Measurements from ENCODE around the gene NPHP1. TPM values are rescaled to one million over a fixed set of nuclear protein-coding genes. Genes with fewer than 3 reads are reported as not detected.

The NPHP1 gene
- total and polyA plus RNA-seq, 2 donors from 2014 or later: 11.8 to 18.3 TPM

DNA sequence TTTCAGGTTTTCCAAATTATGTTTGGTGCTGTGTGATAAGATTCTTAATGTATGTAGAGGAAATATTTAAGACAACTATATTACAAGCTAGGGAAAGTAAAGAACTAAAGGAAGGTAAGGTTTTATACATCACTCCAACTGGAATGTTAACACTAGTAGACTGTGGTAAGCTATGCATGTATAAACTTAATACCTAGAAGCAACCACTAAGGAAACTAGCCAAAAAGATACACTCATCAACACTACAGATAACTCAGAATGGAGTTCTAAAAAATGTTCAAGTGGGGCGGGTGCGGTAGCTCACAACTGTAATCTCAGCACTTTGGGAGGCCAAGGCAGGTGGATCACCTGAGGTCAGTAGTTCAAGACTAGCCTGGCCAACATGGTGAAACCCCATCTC, 51.4 kb downstream of the NPHP1 start:
- H3K27me3 ChIP-seq (ENCODE audit: control insufficient read depth, insufficient read depth, low read length): no peaks in the 10 kb centered on the region
- H3K4me3 ChIP-seq (ENCODE audit: low read length in 3 of 3): no peak overlapping the region
- no peaks in the 10 kb centered on the region for H3K4me1 ChIP-seq (ENCODE audit: control insufficient read depth in 2 of 3, insufficient read depth in 2 of 3, low read depth in 1 of 3, low read length in 3 of 3)
- no peaks in the 10 kb centered on the region for H3K36me3 ChIP-seq (ENCODE audit: control insufficient read depth in 2 of 3, insufficient read depth in 3 of 3, low read length in 3 of 3)
- TF ChIP-seq, protein P1, sequence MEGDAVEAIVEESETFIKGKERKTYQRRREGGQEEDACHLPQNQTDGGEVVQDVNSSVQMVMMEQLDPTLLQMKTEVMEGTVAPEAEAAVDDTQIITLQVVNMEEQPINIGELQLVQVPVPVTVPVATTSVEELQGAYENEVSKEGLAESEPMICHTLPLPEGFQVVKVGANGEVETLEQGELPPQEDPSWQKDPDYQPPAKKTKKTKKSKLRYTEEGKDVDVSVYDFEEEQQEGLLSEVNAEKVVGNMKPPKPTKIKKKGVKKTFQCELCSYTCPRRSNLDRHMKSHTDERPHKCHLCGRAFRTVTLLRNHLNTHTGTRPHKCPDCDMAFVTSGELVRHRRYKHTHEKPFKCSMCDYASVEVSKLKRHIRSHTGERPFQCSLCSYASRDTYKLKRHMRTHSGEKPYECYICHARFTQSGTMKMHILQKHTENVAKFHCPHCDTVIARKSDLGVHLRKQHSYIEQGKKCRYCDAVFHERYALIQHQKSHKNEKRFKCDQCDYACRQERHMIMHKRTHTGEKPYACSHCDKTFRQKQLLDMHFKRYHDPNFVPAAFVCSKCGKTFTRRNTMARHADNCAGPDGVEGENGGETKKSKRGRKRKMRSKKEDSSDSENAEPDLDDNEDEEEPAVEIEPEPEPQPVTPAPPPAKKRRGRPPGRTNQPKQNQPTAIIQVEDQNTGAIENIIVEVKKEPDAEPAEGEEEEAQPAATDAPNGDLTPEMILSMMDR (IDR thresholded peaks at IDR 0.05; ENCODE audit: borderline replicate concordance, extremely low read depth, insufficient read depth): no peak
- peaks cover 0 to 3% (median 0%) of the 10 kb centered on the region in 3 donors for H3K9me3 ChIP-seq (ENCODE audit: control insufficient read depth in 2 of 3, insufficient read depth in 1 of 3, low read length in 3 of 3)
- FAIRE-seq: no peak
- no peak overlapping the region for H3K27ac ChIP-seq (ENCODE audit: low read depth in 2 of 2, low read length in 2 of 2)
- intact Hi-C loops (cut with DNase I): no loop called here
- no peak for DNase-seq
- no peak overlapping the region for H3K9ac ChIP-seq (ENCODE audit: low read length in 3 of 3)

DNA sequence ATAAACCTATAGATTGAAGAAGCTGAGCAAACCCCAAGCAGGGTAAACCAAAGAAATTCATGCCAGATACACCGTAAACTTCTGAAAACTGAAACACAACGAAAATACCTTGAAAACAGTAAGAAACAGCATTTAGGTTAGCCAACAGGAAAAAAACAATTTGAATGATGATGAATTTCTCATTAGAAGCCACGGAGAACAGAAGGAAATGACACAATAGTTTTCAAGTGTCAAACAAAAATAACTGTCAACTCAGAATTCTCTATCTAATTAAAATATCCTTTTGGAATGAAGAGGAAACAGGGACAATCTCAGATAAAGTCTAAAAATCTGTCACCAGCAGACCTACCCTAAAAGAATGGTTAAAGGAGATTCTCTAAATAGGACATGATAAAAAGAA, 51.9 kb downstream of the NPHP1 start:
- no peak for FAIRE-seq

DNA sequence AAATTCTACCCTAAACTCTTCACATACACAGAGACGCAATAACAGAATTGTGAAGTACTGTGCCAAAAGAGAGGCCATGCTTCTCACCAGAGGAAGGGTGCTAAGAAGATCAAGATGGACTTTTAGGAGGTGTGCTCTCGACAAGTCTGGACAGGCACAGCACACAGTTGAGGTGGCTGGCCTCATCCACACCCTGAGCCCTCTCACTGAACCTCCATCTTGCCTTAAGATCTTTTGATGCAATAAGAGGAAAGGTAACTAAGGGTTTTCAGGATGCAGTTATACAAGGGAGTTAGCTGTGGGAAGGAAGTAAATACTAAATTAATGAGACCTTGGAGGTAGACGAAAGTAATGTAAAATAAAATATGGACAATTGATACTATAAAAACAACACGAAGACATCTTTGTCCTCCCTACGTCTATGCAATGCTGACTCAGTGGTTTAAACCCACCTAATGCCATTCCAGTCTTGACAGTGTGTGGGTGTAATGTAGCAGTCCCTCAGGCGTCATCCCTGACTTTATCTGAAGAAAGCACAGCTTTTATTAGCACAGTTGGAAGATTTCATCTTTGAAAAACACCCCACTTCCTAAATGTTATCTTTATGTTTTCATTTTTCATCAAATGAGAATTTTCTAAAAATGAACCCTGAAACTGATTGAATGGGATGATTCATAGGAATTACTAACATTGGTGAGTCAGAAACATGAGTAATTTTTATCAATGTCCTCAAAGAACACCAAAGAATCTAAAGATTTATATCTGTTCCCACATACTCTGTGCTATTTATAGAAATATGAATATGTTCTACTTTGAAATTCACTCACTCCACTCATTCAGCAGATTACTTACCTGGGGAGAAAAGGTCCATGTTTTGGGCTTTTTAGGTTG, 55.2 kb downstream of the NPHP1 start:
- Histone ChIP-seq H3K4me1 (ENCODE audit: control insufficient read depth in 2 of 3, insufficient read depth in 2 of 3, low read depth in 1 of 3, low read length in 3 of 3) (no peaks in the 10 kb centered on the region), H3K36me3 (ENCODE audit: control insufficient read depth in 2 of 3, insufficient read depth in 3 of 3, low read length in 3 of 3) (no peaks in the 10 kb centered on the region), H3K4me3 (ENCODE audit: low read length in 3 of 3) (no peak overlapping the region), H3K27me3 (ENCODE audit: control insufficient read depth, insufficient read depth, low read length) (no peaks in the 10 kb centered on the region), H3K9me3 (ENCODE audit: control insufficient read depth in 2 of 3, insufficient read depth in 1 of 3, low read length in 3 of 3) (peaks cover 0 to 2% (median 0%) of the 10 kb centered on the region in 3 donors), H3K27ac (ENCODE audit: low read depth in 2 of 2, low read length in 2 of 2) (no peak overlapping the region), H3K9ac (ENCODE audit: low read length in 3 of 3) (no peak overlapping the region)
- intact Hi-C loops (cut with DNase I): no loop called here
- TF ChIP-seq, protein P1 (IDR thresholded peaks at IDR 0.05; ENCODE audit: borderline replicate concordance, extremely low read depth, insufficient read depth): no peak
- DNase-seq (no peak), FAIRE-seq (no peak)

More for the DNA sequence above, 51.9 kb downstream of the NPHP1 start:
- Histone ChIP-seq H3K27me3 (ENCODE audit: control insufficient read depth, insufficient read depth, low read length) (no peaks in the 10 kb centered on the region), H3K9me3 (ENCODE audit: control insufficient read depth in 2 of 3, insufficient read depth in 1 of 3, low read length in 3 of 3) (peaks cover 0 to 3% (median 0%) of the 10 kb centered on the region in 3 donors), H3K9ac (ENCODE audit: low read length in 3 of 3) (no peak overlapping the region), H3K4me1 (ENCODE audit: control insufficient read depth in 2 of 3, insufficient read depth in 2 of 3, low read depth in 1 of 3, low read length in 3 of 3) (no peaks in the 10 kb centered on the region), H3K36me3 (ENCODE audit: control insufficient read depth in 2 of 3, insufficient read depth in 3 of 3, low read length in 3 of 3) (no peaks in the 10 kb centered on the region), H3K27ac (ENCODE audit: low read depth in 2 of 2, low read length in 2 of 2) (no peak overlapping the region), H3K4me3 (ENCODE audit: low read length in 3 of 3) (no peak overlapping the region)
- TF ChIP-seq, protein P1 (IDR thresholded peaks at IDR 0.05; ENCODE audit: borderline replicate concordance, extremely low read depth, insufficient read depth): no peak
- intact Hi-C loops (cut with DNase I): no loop called here
- DNase-seq: no peak
